HG03280 (cell line): ENCODE data around the gene KNDC1.
"Not testable (repeated sequence)": the region's sequence is repeated elsewhere in the genome, so short reads cannot be mapped to it uniquely, and the experiment has no call there.

Experiments used
- ATAC-seq: cut with Tn5 transposase; IDR thresholded peaks from one replicate; pipeline ENCODE4 v1.9.1; 2021; ENCODE audit warnings: mild to moderate bottlenecking, moderate library complexity; ENCODE audit not compliant: unreplicated experiment

Gene KNDC1, protein sequence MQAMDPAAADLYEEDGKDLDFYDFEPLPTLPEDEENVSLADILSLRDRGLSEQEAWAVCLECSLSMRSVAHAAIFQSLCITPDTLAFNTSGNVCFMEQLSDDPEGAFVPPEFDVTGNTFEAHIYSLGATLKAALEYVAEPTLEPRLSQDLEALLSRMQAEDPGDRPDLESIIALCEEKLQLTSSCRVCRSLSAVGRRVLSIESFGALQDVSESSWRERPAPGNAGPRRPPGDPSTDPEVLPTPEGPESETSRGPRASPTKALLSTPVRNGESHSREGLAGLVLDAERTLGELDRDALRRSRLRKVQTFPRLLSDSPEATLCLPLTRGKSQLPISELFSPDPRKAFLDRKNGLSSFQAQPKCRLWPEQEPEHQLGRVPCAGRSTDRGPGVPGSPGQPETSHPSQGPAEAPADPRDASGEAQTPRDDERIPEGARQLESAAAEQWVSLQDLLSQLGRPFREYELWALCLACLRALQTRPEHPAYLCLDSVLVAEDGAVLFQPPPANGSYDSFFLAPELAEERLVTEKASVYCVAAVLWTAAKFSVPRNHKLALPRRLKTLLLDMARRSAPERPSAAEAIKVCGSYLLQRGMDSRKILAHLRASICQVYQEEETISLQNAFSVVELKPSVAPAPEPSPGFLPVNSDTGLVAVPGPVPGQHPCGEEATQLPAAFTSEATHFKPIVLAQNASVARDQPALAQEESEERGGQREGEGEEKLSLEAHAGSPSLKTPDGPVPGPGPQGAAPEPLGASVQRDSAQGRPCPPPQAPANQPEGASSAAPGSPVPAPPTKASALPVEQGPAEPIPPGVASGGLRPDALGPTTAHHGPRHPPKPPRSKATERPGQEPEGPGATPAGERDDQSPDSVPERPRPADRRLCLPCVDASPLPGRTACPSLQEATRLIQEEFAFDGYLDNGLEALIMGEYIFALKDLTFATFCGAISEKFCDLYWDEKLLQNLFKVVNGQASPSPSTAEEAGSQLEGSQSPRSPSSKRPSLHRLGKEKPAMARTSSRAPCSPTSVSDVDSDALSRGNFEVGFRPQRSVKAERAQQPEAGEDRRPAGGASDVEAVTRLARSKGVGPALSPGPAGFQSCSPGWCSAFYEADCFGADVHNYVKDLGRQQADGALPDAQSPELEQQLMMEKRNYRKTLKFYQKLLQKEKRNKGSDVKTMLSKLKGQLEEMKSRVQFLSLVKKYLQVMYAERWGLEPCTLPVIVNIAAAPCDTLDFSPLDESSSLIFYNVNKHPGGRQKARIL (N-terminal part only)

DNA sequence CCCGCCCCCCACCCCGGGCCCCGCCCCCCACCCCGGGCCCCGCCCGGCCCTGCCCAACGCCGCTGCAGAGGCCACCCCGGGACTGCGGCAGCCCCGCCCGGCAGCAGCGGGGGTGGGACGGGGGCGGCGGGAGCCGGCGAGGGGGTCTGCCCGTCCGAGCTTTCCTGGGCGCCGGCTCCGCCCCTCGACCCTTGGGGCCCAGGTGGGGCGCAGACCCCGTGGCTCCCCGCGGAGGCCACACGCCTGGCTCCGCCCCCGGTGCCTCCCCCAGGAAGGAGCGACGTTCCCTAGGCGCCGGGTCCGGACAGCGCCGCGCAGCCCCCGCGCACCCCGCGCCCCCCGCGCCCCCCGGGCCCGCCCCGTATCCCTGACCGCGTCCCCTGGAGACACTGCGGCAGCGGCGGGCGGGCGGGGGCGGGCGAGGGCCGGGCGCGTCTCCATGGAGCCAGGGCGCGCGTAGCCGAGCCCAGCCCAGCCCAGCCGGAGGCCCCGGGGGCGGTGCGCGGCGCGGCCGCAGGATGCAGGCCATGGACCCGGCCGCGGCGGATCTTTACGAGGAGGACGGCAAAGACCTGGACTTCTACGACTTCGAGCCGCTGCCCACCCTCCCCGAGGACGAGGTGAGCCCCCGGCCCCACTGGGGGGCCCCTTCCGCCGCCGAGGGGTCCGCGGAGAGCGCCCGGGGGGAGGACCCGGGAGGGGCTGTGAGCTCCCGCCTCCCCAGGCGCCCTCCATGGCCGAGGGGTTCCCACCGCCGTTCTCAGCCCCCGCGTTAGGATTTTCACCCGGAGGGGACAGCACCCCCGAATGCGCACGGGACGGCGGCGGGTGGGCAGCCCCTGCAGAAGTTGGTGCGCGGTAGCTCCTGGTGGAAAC is at the start of gene KNDC1:
TSS of gene KNDC1 (plus strand) at position 270 of the 876 bp plus-strand sequence. CDS start at position 519, 249 bp downstream.
- ATAC-seq = no peak

DNA sequence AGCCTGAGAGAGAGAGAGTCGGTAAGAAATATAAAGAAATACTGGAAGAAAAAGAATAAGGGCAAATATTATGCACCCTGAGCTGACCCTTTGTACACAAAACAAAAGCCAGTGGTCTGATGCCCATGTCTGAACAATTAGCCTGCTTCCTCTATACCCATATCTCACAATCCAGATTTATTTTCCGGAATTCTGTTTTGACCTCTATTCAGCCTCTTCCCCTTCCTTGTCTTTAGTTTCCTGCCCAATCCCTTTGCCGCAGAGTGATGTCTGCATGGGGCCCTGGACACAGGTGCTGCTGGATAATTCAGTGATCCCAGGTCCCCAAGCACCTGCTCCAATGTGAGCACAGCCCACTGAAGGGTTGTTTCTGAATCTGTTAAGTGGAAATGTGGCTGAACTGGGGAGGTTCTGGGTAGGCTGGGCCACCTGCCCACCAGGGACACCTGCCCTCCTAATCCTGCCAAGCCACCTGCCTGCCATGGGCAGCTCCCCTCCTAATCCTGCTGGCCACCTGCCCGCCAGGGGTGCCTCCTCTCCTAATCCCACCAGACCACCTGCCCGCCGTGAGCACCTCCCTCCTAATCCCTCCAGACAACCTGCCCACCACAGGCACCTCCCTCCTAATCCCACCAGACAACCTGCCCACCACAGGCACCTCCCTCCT is 49.3 kb upstream of the KNDC1 start:
- no peak for ATAC-seq

DNA sequence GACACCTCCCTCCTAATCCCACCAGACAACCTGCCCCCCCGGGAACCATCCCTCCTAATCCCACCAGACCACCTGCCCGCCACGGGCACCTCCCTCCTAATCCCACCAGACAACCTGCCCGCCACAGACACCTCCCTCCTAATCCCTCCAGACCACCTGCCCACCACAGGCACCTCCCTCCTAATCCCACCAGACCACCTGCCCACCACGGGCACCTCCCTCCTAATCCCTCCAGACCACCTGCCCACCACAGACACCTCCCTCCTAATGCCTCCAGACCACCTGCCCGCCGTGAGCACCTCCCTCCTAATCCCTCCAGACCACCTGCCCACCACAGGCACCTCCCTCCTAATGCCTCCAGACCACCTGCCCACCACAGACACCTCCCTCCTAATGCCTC is 48.4 kb upstream of the KNDC1 start:
- not testable (repeated sequence) for ATAC-seq

GRCh38 chr10:133113146-133113830 is 46.7 kb upstream of the KNDC1 start:
- no peak for ATAC-seq

DNA sequence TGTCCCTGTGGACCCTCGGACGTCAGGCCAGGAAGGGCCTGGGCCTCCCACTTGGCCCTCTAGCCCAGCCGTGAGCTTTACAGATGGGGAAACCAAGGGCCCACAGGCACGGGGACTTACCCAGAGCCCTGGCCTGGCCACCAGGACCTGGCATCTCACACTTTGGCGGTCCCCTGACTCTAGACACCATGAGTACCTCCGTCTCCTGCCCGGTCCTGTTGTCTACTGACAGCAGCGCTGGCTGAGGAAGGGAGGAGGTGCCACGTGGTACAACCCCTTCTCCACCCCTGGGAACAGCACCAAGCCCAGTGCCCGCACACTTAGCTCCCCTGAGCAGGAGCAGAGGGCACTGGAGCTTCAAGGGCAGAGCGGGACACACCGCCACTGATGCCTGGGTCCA is 46.2 kb upstream of the KNDC1 start:
- no peak for ATAC-seq

DNA sequence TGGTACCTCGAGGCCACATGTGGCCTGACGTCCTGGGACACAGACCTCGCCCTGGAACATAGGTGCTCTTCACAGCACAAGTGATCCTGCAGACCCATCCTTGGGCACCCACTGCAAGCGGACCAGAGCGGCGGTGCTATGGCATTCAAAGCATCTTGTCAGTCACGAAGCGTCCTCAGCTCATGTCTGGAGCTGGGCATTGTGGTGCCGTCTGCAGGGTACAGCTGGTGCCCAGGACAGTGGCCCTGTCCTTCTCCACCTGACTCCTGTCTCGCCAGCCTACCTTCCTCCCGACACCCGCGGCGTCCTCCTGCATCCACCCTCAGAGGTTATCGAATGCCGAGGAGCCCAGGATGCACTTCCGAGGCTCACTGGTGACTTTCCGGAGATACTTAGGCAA is 45.8 kb upstream of the KNDC1 start:
- no peak for ATAC-seq

GRCh38 chr10:133114726-133115452 is 45.1 kb upstream of the KNDC1 start:
- ATAC-seq = no peak

GRCh38 chr10:133115453-133115842 is 44.6 kb upstream of the KNDC1 start:
- ATAC-seq = no peak

GRCh38 chr10:133115976-133116375 is 44.0 kb upstream of the KNDC1 start:
- no peak for ATAC-seq

DNA sequence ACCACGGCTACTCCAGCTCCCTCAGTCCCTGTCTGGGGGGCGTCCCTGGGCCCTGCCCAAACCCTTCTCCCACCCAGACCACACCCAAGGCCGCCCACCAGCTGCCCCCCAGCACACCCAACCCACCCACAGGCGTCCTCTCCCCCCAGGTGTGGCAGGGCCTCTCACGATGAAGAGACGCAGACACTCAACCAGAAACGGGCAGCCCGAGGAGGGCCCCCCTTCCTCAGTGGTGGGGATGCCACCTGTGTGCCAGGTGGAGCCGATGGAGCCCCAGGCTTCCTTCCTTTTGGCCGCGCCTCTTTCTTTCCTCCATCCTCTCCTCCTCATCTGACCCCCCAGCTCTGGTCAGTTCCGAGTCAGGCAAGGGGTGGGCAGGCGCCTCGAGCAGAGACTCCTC is 43.6 kb upstream of the KNDC1 start:
- ATAC-seq = no peak

DNA sequence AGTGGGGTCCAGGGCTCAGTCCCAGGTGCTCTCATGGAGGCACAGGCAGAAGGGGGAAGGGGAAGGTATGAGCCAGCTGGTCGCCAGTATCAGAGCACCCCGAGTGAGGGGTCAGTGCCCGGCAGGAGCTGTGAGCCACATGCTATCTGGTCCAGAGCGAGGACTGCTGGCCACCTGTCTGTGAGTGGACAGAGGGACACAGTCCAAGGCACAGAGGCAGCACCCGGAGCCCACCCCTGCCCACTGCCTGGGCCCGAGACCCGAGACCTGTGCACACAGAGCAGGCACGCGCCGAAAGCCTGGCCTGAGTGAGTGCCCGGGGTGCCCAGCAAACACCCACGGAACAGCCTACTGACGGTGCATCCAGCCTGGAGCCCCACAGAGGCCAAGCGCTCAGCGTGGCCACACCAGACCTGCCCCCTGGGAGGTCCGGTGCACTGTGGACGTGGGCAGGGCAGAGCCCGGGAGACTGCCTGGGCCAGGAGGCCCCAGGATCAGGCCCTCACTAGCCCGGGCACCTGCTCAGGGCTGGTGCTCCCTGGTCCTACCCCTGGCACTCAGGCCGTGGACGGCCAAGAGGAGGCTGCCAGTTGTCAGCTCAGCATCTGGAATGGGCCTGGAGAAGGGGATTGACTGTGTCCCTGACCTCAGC is 42.9 kb upstream of the KNDC1 start:
- no peak for ATAC-seq

GRCh38 chr10:133117688-133118071 is 42.3 kb upstream of the KNDC1 start:
- ATAC-seq = no peak

DNA sequence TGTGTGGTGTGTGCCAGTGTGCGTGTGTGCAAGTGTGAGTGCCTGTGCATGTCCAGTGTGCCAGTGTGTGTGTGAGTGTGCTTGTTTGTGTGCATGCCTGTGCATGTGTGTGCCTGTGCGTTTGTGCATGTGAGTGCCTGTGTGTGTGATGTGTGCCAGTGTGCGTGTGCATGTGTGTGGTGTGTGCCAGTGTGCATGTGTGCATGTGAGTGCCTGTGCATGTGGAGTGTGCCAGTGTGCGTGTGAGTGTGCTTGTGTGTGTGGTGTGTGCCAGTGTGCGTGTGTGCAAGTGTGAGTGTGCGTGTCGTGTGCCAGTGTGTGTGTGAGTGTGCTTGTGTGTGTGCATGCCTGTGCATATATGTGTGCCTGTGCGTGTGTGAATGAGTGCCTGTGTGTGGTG is 38.5 kb upstream of the KNDC1 start:
- no peak for ATAC-seq

GRCh38 chr10:133122171-133122935 is 37.7 kb upstream of the KNDC1 start:
- no peak for ATAC-seq

DNA sequence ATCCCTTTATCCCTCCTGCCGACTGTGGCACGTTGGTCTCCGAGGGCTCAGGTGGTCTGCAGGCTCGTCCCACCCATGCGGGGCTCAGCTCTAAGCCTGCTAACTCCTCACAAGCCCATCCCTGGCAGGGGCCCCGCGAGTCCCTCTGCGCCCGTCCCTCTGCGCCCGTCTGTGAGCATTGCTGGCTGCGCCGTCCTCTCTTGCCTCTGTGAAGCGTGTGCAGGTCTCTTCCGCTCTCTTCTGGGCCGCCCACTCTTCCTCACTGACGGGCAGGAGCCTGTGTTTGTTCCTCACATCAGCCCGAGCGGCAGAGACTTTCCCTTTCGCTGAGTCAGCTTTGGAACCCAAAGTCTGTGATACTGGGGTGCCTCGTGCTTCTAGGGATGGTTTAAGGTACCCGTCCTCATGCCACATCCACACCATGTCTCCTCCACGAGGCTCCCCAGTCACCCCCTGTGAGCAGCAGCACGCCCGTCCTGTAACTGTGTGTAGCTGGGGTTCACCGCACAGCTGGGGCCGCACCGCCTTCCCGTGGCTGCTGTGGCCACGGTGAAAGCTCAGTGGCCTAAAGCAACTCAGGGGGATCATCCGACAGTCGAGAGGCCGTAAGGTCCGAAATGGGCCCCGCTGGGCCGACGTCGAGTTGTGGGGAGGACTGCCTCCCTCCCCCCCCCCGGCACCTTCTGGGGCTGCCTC is 36.8 kb upstream of the KNDC1 start:
- ATAC-seq = no peak

DNA sequence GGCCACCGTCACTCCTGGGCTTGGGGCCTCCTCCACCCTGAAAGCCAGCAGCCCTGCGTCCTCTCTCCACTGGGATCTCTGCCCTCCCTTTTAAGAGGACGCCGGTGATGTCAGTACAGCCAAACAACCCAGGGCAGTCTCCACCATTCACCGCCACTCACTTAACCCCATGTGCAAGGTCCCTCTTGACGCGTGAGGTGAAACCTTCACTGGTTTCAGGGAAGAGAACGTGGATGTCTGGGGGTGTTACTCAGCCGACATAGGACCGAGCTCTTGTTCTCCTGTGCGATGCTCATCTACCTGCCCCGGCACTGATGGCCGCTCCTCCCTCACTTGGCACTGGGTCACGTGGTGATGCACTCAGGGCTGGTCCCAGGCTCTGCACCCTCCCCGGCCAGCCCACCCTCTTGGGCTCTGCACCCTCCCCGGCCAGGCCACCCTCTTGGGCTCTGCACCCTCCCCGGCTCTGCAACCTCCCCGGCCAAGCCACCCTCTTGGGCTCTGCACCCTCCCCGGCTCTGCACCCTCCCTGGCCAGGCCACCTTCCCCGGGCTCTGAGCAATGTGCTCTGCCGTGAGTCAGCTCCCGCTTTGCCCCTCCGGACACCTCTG is 36.2 kb upstream of the KNDC1 start:
- ATAC-seq = no peak
